Activated T-cell treated with anti-CD3 and anti-CD28 coated beads, Interleukin-2, amount 50 U/mL, for 4 hours (primary cell): Measurements from ENCODE around the gene MARCHF10. TPM values are rescaled to one million over a fixed set of nuclear protein-coding genes. Genes with fewer than 3 reads are reported as not detected.

Source experiments
- total RNA-seq, 3 donors: library from RNA; stranded (reverse); gene quantifications; one replicate each; pipeline ENCODE4 v1.2.1, GENCODE V29; 2021

The MARCHF10 gene
- total RNA-seq, 3 donors from 2014 or later, result not detected

Other genes with a start within 250 kb of the MARCHF10 start
- 1 to 10 TPM; 3.4 to 6.2 (median 3.8) TPM for gene MRC2, start 180.6 kb downstream of the MARCHF10 start, total RNA-seq
- 1 to 10 TPM; 2.3 to 4.8 (median 3.6) TPM for gene TANC2, start 157.9 kb upstream of the MARCHF10 start, total RNA-seq